GM08714 (cell line): ENCODE results near the gene MRPL30.
"Not testable (repeated sequence)": the region's sequence is repeated elsewhere in the genome, so short reads cannot be mapped to it uniquely, and the experiment has no call there.

Experiments used
- H3K4me3 ChIP-seq: fragments of 200-500 bp; sonication (Bioruptor generic); 2 replicates; pipeline ENCODE4 v1.5.1; 2014; ENCODE audit warnings: mild to moderate bottlenecking, low read length, inconsistent platforms
- ZNF274 ChIP-seq: IDR thresholded peaks from 2 replicates; pipeline ENCODE4 v1.6.1; 2012; ENCODE audit warnings: mild to moderate bottlenecking, low read depth, low read length

The MRPL30 gene

GRCh38 chr2:99180755-99181623 lies at the start of gene MRPL30, which contains the start of gene MITD1:
Gene MRPL30, plus strand, starts transcription at chr2:99181184. Its CDS starts 5,020 bp downstream, at chr2:99186204.
Gene MITD1, minus strand, starts transcription at chr2:99181058. Its CDS starts 77 bp downstream, at chr2:99180981.
- peak within 1 kb of the TSS; percentile 84 for H3K4me3 ChIP-seq
- no peak for TF ChIP-seq ZNF274

GRCh38 chr2:99135044-99135556 lies 45.9 kb upstream of the MRPL30 start:
- H3K4me3 ChIP-seq = not testable (repeated sequence)

- TF ChIP-seq ZNF274 = no peak
- no peak overlapping the region for H3K4me3 ChIP-seq
These were observed 42.0 kb upstream of the MRPL30 start for GRCh38 chr2:99139003-99139402.

- H3K4me3 ChIP-seq = peak overlapping the region; percentile 73
- TF ChIP-seq ZNF274 = no peak
These were observed 40.7 kb upstream of the MRPL30 start for GRCh38 chr2:99140056-99140859.

- H3K4me3 ChIP-seq = peak overlapping the region; percentile 73
- TF ChIP-seq ZNF274 = no peak
These were observed 40.2 kb upstream of the MRPL30 start for GRCh38 chr2:99140860-99141109.

- TF ChIP-seq ZNF274 = no peak
- H3K4me3 ChIP-seq = peak within 1 kb of the TSS; percentile 73
These were observed 39.6 kb upstream of the MRPL30 start, which contains the start of gene C2orf15 for GRCh38 chr2:99141110-99142108. Gene C2orf15, plus strand, starts transcription at chr2:99141707. Its CDS starts 8,852 bp downstream, at chr2:99150559.

- H3K4me3 ChIP-seq = no peak overlapping the region
- TF ChIP-seq ZNF274 = no peak
These were observed 30.3 kb upstream of the MRPL30 start for GRCh38 chr2:99150706-99151105.

- H3K4me3 ChIP-seq = no peak overlapping the region
- no peak for TF ChIP-seq ZNF274
These were observed 28.6 kb upstream of the MRPL30 start for GRCh38 chr2:99152199-99152895.

- TF ChIP-seq ZNF274 = no peak
- peak overlapping the region; percentile 95 for H3K4me3 ChIP-seq
These were observed 26.9 kb upstream of the MRPL30 start for GRCh38 chr2:99153921-99154604.

- no peak for TF ChIP-seq ZNF274
- H3K4me3 ChIP-seq = peak within 1 kb of the TSS; percentile 95
These were observed 26.1 kb upstream of the MRPL30 start, which contains the start of the genes LIPT1 and TSGA10 for GRCh38 chr2:99154643-99155536. Gene LIPT1, plus strand, starts transcription at chr2:99154967. Its CDS starts 6,991 bp downstream, at chr2:99161958. Gene TSGA10, minus strand, starts transcription at chr2:99154942. Its CDS starts 45,503 bp downstream, at chr2:99109439.

GRCh38 chr2:99156891-99157290 lies 24.1 kb upstream of the MRPL30 start:
- no peak overlapping the region for H3K4me3 ChIP-seq
- TF ChIP-seq ZNF274 = no peak
